Fibroblast of lung (primary cell): ENCODE results near the gene C1QTNF9.
"Not testable (repeated sequence)": the region's sequence is repeated elsewhere in the genome, so short reads cannot be mapped to it uniquely, and the experiment has no call there.

Experiments used
- CTCF ChIP-seq, 2 donors: IDR thresholded peaks in 1 of 2; conservative IDR thresholded peaks in 1 of 2; 1 replicate in 1 of 2; 2 replicates in 1 of 2; pipeline ENCODE4 v1.5.1; 2011 to 2012; ENCODE audit warnings: low read length in 2 of 2, control low read depth in 1 of 2, inconsistent platforms in 1 of 2, low read depth in 1 of 2, mild to moderate bottlenecking in 1 of 2
- EZH2 ChIP-seq: IDR thresholded peaks from 2 replicates; pipeline ENCODE4 v1.5.1; 2012; ENCODE audit warnings: low read length, control low read depth, mild to moderate bottlenecking; ENCODE audit errors: missing control alignments

GRCh38 chr13:24349778-24350664 lies 40.6 kb downstream of the C1QTNF9 start:
- TF ChIP-seq CTCF (conservative IDR thresholded peaks at IDR 0.05 in 1 of 2, IDR thresholded peaks at IDR 0.05 in 1 of 2; ENCODE audit: low read depth in 1 of 2, low read length in 2 of 2); EZH2: not testable (repeated sequence)
